Stimulated activated CD8-positive, alpha-beta memory T cell treated with anti-CD3 and anti-CD28 coated beads, Interleukin-12 subunit alpha, Interleukin-12 subunit beta, amount 100 ng/mL, for 1 hour (primary cell): Measurements from ENCODE around the gene PRMT3.
"Not testable (repeated sequence)": the region's sequence is repeated elsewhere in the genome, so short reads cannot be mapped to it uniquely, and the experiment has no call there.

Experiments used
- DNase-seq: peaks from one replicate; pipeline ENCODE4 v3.0.0-alpha.2; 2020; ENCODE audit warnings: low read depth

PRMT3 gene

DNA sequence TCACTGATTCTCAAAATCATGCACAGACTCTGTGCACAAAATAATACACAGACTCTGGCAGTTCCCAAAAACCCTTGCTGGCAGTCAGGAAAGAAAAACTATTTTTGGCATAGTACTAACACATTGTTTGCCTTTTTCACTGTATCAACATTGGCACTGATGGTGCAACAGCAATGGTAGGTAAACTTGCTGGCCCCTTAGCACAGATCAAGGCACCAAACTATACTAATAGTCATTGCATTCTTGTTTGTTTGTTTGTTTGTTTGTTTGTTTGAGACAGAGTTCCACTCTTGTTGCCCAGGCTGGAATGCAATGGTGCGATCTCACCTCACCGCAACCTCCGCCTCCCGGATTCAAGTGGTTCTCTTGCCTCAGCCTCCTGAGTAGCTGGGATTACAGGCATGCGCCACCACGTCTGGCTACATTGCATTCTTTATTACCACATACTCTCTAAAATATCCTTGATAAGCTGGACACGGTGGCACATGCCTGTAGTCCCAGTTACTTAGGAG is 130.9 kb downstream of the PRMT3 start:
- no peak for DNase-seq

DNA sequence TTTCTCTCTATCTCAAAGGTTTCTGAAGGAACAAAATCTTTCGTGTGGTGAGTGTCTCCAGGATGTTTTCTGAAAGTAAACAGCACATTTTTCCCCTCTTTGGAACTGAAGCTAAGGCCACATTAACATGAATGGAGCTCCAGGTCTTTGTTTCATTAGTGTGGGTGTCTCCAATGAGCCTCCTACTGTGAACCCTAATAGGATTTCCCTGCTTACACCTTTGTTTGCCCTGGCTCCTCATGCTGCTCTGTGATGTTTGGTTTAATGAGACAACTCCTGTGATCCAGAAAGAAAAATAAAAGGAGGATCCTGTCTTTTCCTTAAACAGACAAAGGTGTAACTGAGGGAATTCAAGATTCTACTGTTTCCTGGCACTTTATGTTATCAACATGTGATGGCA is 135.0 kb downstream of the PRMT3 start:
- DNase-seq, result no peak

DNA sequence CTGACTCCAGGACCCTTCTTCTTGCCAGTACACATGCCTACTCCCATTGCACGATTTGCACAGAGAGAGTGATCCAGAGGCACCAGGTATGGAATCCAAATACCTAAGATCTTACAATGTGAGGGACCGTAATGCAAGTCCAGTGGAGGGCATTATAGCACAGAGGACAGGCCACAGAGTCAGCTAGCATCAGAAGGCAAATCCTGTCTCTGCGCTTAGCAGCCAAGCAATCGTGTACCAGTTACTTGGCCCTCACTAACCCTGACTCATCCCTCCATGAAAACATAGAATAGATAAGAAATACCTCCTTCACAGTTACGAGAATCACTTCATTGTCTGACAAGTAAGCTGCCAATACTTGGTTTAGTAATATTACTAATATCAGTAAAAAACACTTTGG is 142.2 kb downstream of the PRMT3 start:
- DNase-seq, result no peak

DNA sequence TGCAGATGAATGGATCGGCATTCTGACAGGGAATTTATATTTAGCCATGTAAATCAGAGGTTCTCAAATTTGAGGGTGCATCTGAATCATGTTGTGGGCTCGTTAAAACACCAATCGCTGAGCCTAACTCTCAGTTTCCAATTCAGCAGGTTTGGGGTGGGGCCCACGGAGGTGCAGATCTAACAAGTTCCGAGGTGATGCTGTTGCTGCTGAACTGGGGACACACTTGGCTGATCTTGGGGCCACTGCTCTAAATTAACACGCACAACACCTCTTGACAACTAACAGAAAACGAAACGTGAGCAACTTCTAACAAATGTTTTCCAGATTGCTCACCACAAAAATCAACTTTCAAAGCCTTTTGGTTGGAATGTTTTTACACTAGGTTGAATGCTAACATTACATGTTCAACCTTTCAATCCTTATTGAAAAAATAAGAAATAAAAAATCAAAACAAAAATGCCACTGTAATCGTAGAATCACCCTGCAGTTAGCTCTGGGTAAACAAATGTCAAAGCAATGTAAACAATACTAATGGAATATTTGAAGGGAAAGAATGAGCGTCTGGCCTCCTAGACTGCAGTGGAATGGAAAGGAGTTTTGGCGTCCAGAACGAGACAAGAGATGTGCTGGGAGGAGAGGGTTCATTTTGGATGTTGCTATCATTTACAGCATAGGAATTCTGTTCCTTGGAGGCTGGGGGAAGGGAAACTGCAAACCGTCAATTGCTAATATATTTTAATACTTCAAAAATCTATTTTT is 143.6 kb downstream of the PRMT3 start:
- no peak for DNase-seq

DNA sequence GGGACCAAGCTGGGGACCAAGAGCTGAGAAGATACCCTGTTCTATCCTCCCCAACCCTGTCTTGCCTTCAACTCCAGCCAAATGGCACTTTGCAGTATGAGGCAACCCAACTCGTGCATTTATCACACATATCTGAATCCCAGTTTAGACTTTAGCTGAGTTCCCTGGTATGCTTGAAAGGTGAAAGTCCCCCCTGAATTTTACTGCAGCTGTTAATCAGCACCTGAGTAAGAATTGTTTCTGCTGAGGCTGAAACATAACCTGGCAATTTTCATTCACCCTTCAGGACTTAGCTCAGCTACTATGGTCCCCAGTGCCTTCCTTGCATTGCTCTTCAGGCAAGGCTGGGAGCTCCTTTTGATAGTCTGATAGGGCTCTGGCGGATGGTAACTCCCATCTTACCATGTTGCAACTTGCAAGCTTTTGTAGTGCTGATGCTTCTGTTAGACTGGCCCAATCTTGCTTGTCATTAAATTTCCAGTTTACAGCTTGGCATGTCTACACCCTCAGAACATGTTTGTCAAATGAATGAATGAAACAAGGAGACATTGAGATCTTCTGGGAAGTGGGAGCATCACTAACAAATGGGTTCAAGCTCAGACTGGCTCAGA is 147.9 kb downstream of the PRMT3 start:
- no peak for DNase-seq

DNA sequence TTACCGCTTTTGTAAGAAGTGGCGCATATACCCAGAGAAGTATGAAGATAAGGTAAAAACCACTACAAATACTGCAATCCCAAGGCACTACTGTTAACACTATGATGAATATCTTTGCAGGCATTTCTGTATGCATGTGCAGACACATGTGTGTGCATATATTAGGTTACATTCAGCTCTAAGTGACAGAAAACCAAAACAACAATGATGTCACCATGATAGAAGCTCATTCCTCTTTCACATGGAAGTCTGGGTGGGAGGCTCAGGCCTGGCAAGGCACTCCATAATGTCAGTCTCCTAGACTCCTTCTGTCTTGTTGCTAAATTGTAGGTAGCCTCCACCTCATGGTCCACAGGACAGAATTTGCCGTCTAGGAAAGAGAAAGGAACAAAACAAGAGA is 148.8 kb downstream of the PRMT3 start:
- DNase-seq, result no peak

DNA sequence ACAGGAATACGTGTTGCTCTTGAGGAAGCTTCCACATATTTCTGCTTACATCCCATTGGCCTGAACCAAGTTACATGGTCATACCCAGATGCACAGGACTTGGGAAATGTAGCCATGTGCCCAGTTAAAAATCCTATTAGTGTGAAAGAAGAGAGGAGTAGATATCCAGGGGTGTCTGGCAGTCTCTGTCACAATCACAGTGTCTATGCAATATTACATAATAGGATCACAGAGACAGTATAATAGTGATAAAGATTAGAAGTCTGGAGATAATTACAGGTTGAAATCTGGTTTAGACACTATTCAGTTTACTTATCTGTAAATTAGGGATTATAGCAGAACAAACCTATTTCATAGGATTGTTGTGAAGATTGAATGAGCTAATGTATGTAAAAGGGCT is 149.3 kb downstream of the PRMT3 start:
- no peak for DNase-seq

DNA sequence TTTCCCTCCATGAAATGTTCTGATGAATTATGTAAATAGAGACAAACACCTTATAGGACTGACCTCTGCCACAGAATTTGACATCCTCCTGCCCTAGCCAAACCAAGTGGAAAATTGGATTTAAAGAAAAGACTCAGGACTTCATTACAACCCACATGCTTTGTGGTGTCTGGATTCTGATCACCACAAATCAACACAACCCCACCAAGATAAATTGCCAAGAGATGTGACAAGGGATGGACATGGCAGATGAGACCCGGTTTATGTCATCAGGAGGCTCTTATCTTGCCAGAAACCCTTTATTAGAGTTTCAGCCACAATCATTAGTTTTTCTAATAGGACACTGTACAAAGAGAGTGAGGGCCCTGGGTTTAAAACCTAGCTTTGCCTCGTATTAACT is 154.0 kb downstream of the PRMT3 start:
- no peak for DNase-seq

DNA sequence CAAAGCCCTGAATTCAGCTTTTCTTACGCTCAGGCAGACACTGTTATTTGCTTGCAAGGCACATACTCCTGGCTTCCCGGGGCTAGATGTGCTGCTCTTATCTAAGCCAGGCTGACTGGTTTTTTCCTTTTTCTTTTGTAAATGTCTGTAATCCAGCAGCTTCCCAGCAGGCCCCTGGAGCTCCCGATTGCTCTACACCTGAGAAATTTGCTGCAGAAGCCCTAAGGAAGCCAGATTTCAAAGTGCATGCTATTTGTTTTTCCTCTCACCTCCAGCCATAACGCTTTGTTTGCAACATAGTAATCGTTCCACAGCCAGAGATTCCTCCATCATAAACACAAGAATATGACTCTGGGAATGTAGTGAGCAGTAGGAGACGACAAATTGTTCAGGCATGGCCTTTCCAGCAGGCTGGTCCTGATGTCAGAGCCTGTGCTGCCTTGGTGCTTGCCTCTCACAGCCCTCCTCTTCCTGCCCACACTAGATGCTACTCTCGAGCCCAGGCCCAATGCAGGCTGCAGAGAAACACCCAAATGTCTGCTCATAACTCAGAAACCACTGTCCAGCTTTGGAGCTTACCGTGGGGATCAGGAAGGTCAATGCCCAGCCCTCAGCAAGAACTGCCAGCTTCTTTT is 157.2 kb downstream of the PRMT3 start:
- no peak for DNase-seq

DNA sequence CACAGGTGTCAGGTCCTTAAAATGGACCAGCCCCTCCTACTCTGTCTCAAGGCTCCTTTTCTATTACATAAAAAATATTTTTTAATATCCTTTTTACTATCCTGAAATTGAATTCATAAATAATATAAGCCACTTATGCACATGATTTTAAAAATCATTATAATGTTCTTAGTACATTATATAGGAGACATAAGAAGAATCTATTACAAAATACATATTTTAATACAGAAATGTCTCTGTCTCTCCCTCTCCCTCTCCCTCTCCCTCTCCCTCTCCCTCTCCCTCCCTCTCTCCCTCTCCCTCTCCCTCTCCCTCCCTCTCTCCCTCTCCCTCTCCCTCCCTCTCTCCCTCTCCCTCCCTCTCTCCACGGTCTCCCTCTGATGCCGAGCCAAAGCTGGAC is 159.9 kb downstream of the PRMT3 start:
- DNase-seq, result no peak

DNA sequence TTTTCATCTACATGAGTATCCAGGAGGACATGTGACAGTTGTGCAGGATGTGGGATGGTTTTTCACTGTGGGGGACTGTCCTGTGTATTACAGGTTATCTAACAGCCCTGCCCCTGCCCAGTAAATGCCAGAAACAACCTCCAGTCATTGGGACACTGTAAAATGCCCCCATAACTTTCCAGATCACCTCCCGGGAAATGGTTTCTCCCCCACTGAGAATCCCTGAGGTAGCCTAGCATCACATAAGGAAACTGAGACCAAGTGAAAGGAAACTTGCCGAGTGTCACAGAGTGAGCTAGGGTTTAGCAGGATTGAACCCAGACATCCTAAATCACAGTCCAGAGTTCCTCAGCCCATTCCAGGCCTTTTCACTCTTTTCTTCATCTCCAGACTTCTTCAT is 163.6 kb downstream of the PRMT3 start:
- no peak for DNase-seq

DNA sequence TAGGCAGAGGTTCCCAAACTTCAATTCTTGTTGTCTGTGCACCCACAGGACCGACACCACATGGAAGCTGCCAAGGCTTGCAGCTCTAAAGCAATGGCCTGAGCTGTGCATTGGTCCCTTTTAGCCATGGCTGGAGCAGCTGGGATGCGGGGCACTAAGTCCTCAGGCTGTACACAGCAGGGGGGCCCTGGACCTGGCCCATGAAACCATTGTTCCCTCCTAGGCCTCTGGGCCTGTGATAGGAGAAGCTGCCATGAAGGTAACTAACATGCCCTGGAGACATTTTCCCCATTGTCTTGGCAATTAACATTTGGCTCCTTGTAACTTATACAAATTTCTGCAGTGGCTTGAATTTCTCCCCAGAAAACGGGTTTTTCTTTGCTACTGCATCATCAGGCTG is 168.3 kb downstream of the PRMT3 start:
- DNase-seq, result no peak

DNA sequence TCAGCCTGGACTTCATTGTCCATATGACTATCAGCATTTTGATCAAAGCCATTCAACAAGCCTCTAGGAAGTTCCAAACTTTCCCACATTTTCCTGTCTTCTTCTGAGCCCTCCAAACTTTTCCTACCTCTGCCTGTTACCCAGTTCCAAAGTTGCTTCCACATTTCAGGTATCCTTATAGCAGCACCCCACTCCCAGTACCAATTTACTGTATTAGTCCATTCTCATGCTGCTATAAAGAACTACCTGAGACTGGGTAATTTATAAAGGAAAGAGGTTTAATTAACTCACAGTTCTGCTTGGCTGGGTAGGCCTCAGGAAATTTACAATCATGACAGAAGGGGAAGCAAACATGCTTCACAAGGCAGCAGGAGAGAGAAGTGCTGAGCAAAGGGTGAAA is 168.9 kb downstream of the PRMT3 start:
- DNase-seq, result not testable (repeated sequence)

DNA sequence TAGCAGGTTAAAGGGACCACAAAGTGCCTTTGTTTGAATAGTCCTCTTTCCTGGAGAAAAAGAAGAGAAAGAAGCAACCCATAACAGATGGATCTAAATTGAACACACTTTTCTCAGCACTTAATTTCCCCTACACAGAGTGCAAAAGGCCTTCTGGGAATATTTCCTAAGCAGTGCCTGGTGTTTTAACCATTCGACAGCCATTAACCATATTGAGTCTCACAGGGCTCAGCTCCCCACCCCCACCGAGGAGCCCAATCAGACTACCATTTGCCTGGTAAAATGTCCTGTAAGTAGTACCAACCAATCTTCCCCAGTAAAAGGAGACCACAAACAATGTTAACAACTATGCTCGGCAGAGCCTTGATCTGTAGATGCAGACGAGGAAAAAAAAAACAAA is 171.2 kb downstream of the PRMT3 start:
- DNase-seq, result no peak
